Neural progenitor cell (in vitro differentiated cells): Measurements from ENCODE around the gene TPH1. TPM values are rescaled to one million over a fixed set of nuclear protein-coding genes. Genes with fewer than 3 reads are reported as not detected.
A peak's percentile ranks its signal among the peaks of the same experiment; 100 is the strongest.

ENCODE experiments used
- DNase-seq: peaks from one replicate; pipeline ENCODE4 v3.0.0-alpha.2; 2016; ENCODE audit warnings: low spot score
- H2AFZ ChIP-seq: fragments of 200-600 bp; sonication (generic); replicated peaks from 2 replicates; pipeline ENCODE4 v1.6.1; 2016; ENCODE audit warnings: antibody characterized with exemption
- H3F3A ChIP-seq: fragments of 200-600 bp; sonication (generic); 2 replicates; pipeline ENCODE4 v1.6.1; 2016; ENCODE audit warnings: antibody characterized with exemption, low read depth
- H3K27ac ChIP-seq: fragments of 200-600 bp; sonication (generic); 2 replicates; pipeline ENCODE4 v1.5.1; 2016; ENCODE audit warnings: mild to moderate bottlenecking
- H3K27me3 ChIP-seq: fragments of 200-600 bp; sonication (generic); 2 replicates; pipeline ENCODE4 v1.6.1; 2016; ENCODE audit warnings: mild to moderate bottlenecking, moderate library complexity
- H3K36me3 ChIP-seq: fragments of 200-600 bp; sonication (generic); 2 replicates; pipeline ENCODE4 v1.5.1; 2016
- H3K4me1 ChIP-seq: fragments of 200-600 bp; sonication (generic); 2 replicates; pipeline ENCODE4 v1.6.1; 2016; ENCODE audit warnings: mixed run types
- H3K4me2 ChIP-seq: fragments of 200-600 bp; sonication (generic); 2 replicates; pipeline ENCODE4 v1.6.1; 2016
- H3K4me3 ChIP-seq: fragments of 200-600 bp; sonication (generic); 2 replicates; pipeline ENCODE4 v1.5.1; 2016
- H3K79me2 ChIP-seq: fragments of 200-600 bp; sonication (generic); 2 replicates; pipeline ENCODE4 v1.6.1; 2016; ENCODE audit warnings: low read depth
- H3K9ac ChIP-seq: fragments of 200-600 bp; sonication (generic); 2 replicates; pipeline ENCODE4 v1.6.1; 2016
- H3K9me3 ChIP-seq: fragments of 200-600 bp; sonication (generic); 2 replicates; pipeline ENCODE4 v1.5.1; 2016; ENCODE audit warnings: low read depth
- H4K20me1 ChIP-seq: fragments of 200-600 bp; sonication (generic); 2 replicates; pipeline ENCODE4 v1.6.1; 2016; ENCODE audit warnings: low read depth
- H3K27ac Mint-ChIP-seq: 3 replicates; pipeline ENCODE4 v1.8.0; 2021; ENCODE audit warnings: mixed read lengths
- H3K27me3 Mint-ChIP-seq: 2 replicates; pipeline ENCODE4 v1.8.0; 2022; ENCODE audit warnings: low read depth, mild to moderate bottlenecking, inconsistent platforms, moderate library complexity, mixed read lengths; ENCODE audit not compliant: insufficient read depth
- H3K36me3 Mint-ChIP-seq: 3 replicates; pipeline ENCODE4 v1.8.0; 2021; ENCODE audit warnings: mixed read lengths
- H3K4me1 Mint-ChIP-seq: 3 replicates; pipeline ENCODE4 v1.8.0; 2021; ENCODE audit warnings: mixed read lengths
- H3K4me3 Mint-ChIP-seq: 3 replicates; pipeline ENCODE4 v1.8.0; 2021; ENCODE audit warnings: mild to moderate bottlenecking, moderate library complexity, mixed read lengths
- H3K9me3 Mint-ChIP-seq: 3 replicates; pipeline ENCODE4 v1.8.0; 2020; ENCODE audit warnings: mixed read lengths
- EZH2 ChIP-seq: fragments of 200-600 bp; sonication (generic); IDR thresholded peaks from 2 replicates; pipeline ENCODE4 v1.6.1; 2017; ENCODE audit warnings: antibody characterized with exemption, mild to moderate bottlenecking, moderate library complexity
- EZH2phosphoT487 ChIP-seq: fragments of 200-600 bp; sonication (generic); IDR thresholded peaks from 2 replicates; pipeline ENCODE4 v1.6.1; 2017; ENCODE audit warnings: antibody characterized with exemption
- total RNA-seq: library from RNA; depleted of rRNA; stranded (reverse); fragments of >200 nt; gene quantifications from 2 replicates; pipeline ENCODE4 v1.2.3, GENCODE V29; 2015; ENCODE audit warnings: low replicate concordance
- TF ChIP-seq, protein P1 (sequence below): fragments of 200-600 bp; sonication (generic); IDR thresholded peaks from 2 replicates; pipeline ENCODE4 v1.5.1; 2017; ENCODE audit warnings: antibody characterized with exemption, mild to moderate bottlenecking

TPH1 gene
- 0.24 and 0.25 TPM in 2 replicates for total RNA-seq

DNA sequence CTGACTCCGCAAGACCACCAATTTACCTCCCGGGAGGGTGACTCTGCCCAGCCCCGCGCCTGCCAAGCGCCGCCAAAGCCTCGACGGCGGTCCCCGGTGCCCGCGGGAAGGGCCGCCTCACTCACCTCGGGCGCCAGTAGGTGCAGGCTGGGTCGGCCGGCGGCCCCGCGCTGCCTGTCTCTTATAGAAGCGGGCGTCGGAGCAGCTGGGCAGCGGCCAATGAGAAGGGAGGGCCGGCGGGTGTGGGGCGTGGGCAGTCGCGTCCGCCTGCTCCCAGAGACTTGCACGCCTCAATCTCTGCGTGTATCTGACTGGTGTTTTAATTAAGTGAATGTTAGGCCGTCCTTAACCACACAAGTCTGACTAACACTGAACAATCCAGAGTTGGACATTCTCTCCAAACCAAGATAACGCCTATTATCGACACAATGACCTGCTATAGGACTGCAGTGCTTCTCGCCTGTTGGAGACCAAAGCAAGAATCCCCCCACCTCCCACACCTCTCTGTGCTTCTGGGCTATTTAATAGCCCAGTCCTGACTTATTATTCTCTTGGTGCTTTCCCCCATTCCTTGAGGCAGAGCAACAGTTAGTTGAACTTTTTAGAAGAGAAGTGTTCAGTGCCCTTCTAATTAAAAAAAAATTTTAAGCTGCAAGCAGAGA lies at the start of gene TPH1:
Gene TPH1, minus strand, starts transcription at position 154 of the 662 bp plus-strand sequence. CDS start 5,507 bp downstream, outside the sequence.
- Mint-ChIP-seq H3K4me3 (peak within 1 kb of the TSS; percentile 43), H3K27ac (no peak within 1 kb of the TSS), H3K9me3 (peaks cover 5% of the 10 kb centered on the region), H3K27me3 (peaks cover 24% of the 10 kb centered on the region), H3K36me3 (no peaks in the 10 kb centered on the region), H3K4me1 (peaks cover 3% of the 10 kb centered on the region)
- Histone ChIP-seq H3F3A (no peaks in the 10 kb centered on the region), H3K27me3 (peaks cover 71% of the 10 kb centered on the region), H2AFZ (peak within 1 kb of the TSS; percentile 82), H3K27ac (no peak within 1 kb of the TSS), H3K4me2 (peak within 1 kb of the TSS; percentile 68), H3K9ac (no peak within 1 kb of the TSS), H3K4me3 (peak within 1 kb of the TSS; percentile 27), H4K20me1 (no peaks in the 10 kb centered on the region), H3K79me2 (no peaks in the 10 kb centered on the region), H3K36me3 (no peaks in the 10 kb centered on the region), H3K4me1 (peaks cover 6% of the 10 kb centered on the region), H3K9me3 (no peaks in the 10 kb centered on the region)
- TF ChIP-seq, protein P1, sequence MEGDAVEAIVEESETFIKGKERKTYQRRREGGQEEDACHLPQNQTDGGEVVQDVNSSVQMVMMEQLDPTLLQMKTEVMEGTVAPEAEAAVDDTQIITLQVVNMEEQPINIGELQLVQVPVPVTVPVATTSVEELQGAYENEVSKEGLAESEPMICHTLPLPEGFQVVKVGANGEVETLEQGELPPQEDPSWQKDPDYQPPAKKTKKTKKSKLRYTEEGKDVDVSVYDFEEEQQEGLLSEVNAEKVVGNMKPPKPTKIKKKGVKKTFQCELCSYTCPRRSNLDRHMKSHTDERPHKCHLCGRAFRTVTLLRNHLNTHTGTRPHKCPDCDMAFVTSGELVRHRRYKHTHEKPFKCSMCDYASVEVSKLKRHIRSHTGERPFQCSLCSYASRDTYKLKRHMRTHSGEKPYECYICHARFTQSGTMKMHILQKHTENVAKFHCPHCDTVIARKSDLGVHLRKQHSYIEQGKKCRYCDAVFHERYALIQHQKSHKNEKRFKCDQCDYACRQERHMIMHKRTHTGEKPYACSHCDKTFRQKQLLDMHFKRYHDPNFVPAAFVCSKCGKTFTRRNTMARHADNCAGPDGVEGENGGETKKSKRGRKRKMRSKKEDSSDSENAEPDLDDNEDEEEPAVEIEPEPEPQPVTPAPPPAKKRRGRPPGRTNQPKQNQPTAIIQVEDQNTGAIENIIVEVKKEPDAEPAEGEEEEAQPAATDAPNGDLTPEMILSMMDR = no peak
- TF ChIP-seq EZH2phosphoT487 = peak; percentile 67
- peak; percentile 84 for TF ChIP-seq EZH2
- peak; percentile 79 for DNase-seq

DNA sequence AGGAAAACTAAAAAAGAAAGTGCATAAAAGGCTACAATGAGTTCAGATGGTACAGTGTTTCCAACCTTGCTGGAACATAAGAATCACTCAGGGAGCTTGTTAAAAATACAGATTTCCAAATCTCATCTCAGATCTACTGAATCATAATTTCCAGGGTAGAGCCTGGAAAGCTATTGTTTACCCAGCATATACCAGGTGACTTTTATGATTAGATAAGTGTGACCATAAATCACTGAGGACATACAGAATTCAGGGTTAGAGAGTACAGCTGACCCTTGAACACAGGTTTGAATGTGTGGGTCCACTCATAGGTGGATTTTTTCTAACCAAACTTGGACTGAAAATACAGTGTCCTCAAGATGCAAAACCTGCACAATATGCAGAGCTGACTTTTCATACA lies 47.9 kb upstream of the TPH1 start:
- H3K27me3 ChIP-seq = no peaks in the 10 kb centered on the region
- H3K36me3 Mint-ChIP-seq = peaks cover 20% of the 10 kb centered on the region
- no peak overlapping the region for H2AFZ ChIP-seq
- no peaks in the 10 kb centered on the region for H3K4me1 Mint-ChIP-seq
- H3K9ac ChIP-seq = no peak overlapping the region
- no peaks in the 10 kb centered on the region for H3K4me1 ChIP-seq
- peaks cover 13% of the 10 kb centered on the region for H4K20me1 ChIP-seq
- no peak overlapping the region for H3K4me3 ChIP-seq
- DNase-seq = no peak
- no peaks in the 10 kb centered on the region for H3K9me3 Mint-ChIP-seq
- H3K27ac ChIP-seq = no peak overlapping the region
- peaks cover 28% of the 10 kb centered on the region for H3K79me2 ChIP-seq
- no peak overlapping the region for H3K4me2 ChIP-seq
- TF ChIP-seq EZH2phosphoT487 = no peak
- TF ChIP-seq EZH2 = no peak
- TF ChIP-seq, protein P1 = no peak
- no peaks in the 10 kb centered on the region for H3F3A ChIP-seq
- no peak overlapping the region for H3K4me3 Mint-ChIP-seq
- H3K36me3 ChIP-seq = peaks cover 29% of the 10 kb centered on the region
- no peaks in the 10 kb centered on the region for H3K27me3 Mint-ChIP-seq
- H3K9me3 ChIP-seq = no peaks in the 10 kb centered on the region
- H3K27ac Mint-ChIP-seq = no peak overlapping the region

DNA sequence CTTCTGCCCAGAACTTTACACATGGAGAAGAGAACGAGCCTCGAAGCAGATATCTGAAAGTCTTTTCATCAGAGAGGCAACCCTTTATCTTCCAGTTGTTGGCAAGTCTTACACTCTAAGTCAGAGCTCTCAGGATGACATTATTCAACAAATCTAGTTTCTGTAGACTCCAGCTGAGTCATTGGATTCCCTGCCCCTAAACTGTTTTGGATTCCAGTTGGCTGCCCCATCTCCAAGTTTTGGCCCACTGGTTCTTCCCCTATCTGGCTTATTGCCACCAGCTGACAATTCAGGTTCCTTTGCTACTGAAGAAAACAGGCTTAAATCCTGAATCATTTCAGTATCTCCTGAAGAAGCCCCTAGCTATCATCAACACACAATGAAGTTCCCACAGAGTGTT lies 45.7 kb upstream of the TPH1 start:
- H3K4me1 ChIP-seq = no peaks in the 10 kb centered on the region
- Mint-ChIP-seq H3K9me3 (no peaks in the 10 kb centered on the region), H3K4me1 (no peaks in the 10 kb centered on the region), H3K27ac (no peak overlapping the region), H3K27me3 (no peaks in the 10 kb centered on the region), H3K4me3 (no peak overlapping the region), H3K36me3 (peaks cover 22% of the 10 kb centered on the region)
- no peaks in the 10 kb centered on the region for H3K9me3 ChIP-seq
- H3K4me3 ChIP-seq = no peak overlapping the region
- no peak overlapping the region for H3K9ac ChIP-seq
- no peaks in the 10 kb centered on the region for H3F3A ChIP-seq
- H3K27ac ChIP-seq = no peak overlapping the region
- no peak overlapping the region for H2AFZ ChIP-seq
- H3K27me3 ChIP-seq = no peaks in the 10 kb centered on the region
- peaks cover 5% of the 10 kb centered on the region for H4K20me1 ChIP-seq
- no peak overlapping the region for H3K4me2 ChIP-seq
- H3K79me2 ChIP-seq = peaks cover 10% of the 10 kb centered on the region
- H3K36me3 ChIP-seq = peaks cover 42% of the 10 kb centered on the region
- TF ChIP-seq EZH2 = no peak
- TF ChIP-seq, protein P1 = no peak
- no peak for TF ChIP-seq EZH2phosphoT487
- DNase-seq = no peak
